ENCODE results near the gene WHRN. TPM values are rescaled to one million over a fixed set of nuclear protein-coding genes. Genes with fewer than 3 reads are reported as not detected.

The WHRN gene
- polyA plus RNA-seq, 1 donor (not counting 4 experiments of a cell fraction or from before 2014, with no cell fraction given) = 1.2 TPM

DNA sequence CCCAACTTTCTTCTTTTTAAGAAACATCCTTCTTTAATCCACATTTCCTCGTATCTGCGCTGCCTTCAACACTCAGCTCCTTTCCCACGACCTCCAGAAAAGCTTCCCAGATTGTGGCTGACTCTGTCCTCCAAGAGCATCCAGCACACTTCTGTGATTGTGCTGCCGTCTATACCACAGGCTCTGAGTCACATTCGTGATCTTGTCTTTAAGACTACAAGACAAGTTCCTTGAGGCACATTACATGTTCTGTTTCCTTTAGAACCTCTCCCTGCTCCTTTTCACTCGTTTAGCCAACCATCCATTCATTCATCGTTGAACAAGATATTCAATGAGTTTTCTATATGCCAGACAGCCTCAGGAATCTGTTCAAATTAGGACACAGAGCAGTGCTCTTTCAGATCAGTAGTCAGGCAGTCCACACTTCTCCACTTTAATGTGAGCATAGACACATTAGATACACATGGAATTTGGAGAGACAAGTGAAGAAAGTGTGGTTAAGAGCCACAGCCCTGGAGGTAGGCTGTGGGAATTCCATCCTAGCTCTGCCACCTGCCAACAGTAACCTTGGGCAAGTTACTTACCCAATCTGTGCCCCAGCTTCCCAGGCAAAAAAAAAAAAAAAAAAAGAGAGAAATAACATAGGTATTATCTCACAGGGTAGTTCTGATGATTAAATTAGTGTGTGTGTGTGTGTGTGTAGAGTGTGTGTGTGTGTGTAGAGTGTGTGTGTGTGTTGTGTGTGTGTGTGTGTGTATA, 18.9 kb downstream of the WHRN start:
- H3K4me1 ChIP-seq (ENCODE audit: control insufficient read depth, extremely low read depth, insufficient read depth, low read length) = peaks cover 23% of the 10 kb centered on the region
- H3K27ac ChIP-seq (ENCODE audit: control insufficient read depth, insufficient read depth, low read length) = no peak overlapping the region
- DNase-seq (ENCODE audit: low read depth, low spot score) (no peak), FAIRE-seq (peak; percentile 75)
- H3K27me3 ChIP-seq (ENCODE audit: control insufficient read depth, extremely low read depth, insufficient read depth, low read length) = peaks cover 11% of the 10 kb centered on the region
- H3K79me2 ChIP-seq (ENCODE audit: control insufficient read depth, insufficient read depth, low read length) = no peaks in the 10 kb centered on the region
- no peaks in the 10 kb centered on the region for H3K36me3 ChIP-seq (ENCODE audit: control insufficient read depth in 2 of 2, extremely low read depth in 1 of 2, insufficient read depth in 2 of 2, low read length in 2 of 2)
- H3K4me3 ChIP-seq (ENCODE audit: control insufficient read depth in 2 of 3, extremely low read depth in 1 of 3, insufficient read depth in 2 of 3, low read depth in 1 of 3, low read length in 3 of 3) = no peak overlapping the region
- no peak for TF ChIP-seq EZH2 (IDR thresholded peaks at IDR 0.05; ENCODE audit: low read length)
- TF ChIP-seq, protein P1, sequence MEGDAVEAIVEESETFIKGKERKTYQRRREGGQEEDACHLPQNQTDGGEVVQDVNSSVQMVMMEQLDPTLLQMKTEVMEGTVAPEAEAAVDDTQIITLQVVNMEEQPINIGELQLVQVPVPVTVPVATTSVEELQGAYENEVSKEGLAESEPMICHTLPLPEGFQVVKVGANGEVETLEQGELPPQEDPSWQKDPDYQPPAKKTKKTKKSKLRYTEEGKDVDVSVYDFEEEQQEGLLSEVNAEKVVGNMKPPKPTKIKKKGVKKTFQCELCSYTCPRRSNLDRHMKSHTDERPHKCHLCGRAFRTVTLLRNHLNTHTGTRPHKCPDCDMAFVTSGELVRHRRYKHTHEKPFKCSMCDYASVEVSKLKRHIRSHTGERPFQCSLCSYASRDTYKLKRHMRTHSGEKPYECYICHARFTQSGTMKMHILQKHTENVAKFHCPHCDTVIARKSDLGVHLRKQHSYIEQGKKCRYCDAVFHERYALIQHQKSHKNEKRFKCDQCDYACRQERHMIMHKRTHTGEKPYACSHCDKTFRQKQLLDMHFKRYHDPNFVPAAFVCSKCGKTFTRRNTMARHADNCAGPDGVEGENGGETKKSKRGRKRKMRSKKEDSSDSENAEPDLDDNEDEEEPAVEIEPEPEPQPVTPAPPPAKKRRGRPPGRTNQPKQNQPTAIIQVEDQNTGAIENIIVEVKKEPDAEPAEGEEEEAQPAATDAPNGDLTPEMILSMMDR (optimal IDR thresholded peaks at IDR 0.05 in 1 of 3, IDR thresholded peaks at IDR 0.05 in 1 of 3, conservative IDR thresholded peaks at IDR 0.05 in 1 of 3; ENCODE audit: extremely low read depth in 1 of 3, insufficient read depth in 2 of 3, low read length in 3 of 3) = no peak
- dilution Hi-C loops (cut with MboI; ENCODE audit: extremely low pct_ligation_motif_present, low sequenced_read_pairs) = no loop called here
- peak overlapping the region; percentile 42 for H3K4me2 ChIP-seq (ENCODE audit: control insufficient read depth, extremely low read depth, insufficient read depth, low read depth, low read length)
- H2AFZ ChIP-seq (ENCODE audit: control insufficient read depth, low read length) = no peak overlapping the region
- no peak overlapping the region for H3K9ac ChIP-seq (ENCODE audit: control insufficient read depth, extremely low read depth, insufficient read depth, low read length)
- no peaks in the 10 kb centered on the region for H3K9me3 ChIP-seq (ENCODE audit: control insufficient read depth, low read depth, low read length)
- no peaks in the 10 kb centered on the region for H3K9me1 ChIP-seq (ENCODE audit: control insufficient read depth, extremely low read depth, insufficient read depth, low read length)
- no peaks in the 10 kb centered on the region for H4K20me1 ChIP-seq (ENCODE audit: control insufficient read depth, extremely low read depth, insufficient read depth, low read length)

- peak; percentile 86 for FAIRE-seq
- H4K20me1 ChIP-seq (ENCODE audit: control insufficient read depth, extremely low read depth, insufficient read depth, low read length) = no peaks in the 10 kb centered on the region
- H3K36me3 ChIP-seq (ENCODE audit: control insufficient read depth in 2 of 2, extremely low read depth in 1 of 2, insufficient read depth in 2 of 2, low read length in 2 of 2) = no peaks in the 10 kb centered on the region
- no peaks in the 10 kb centered on the region for H3K9me3 ChIP-seq (ENCODE audit: control insufficient read depth, low read depth, low read length)
- DNase-seq (ENCODE audit: low read depth, low spot score) = peak; percentile 86
- peaks cover 23% of the 10 kb centered on the region for H3K4me1 ChIP-seq (ENCODE audit: control insufficient read depth, extremely low read depth, insufficient read depth, low read length)
- H3K27ac ChIP-seq (ENCODE audit: control insufficient read depth, insufficient read depth, low read length) = no peak overlapping the region
- TF ChIP-seq, protein P1 (optimal IDR thresholded peaks at IDR 0.05 in 1 of 3, IDR thresholded peaks at IDR 0.05 in 1 of 3, conservative IDR thresholded peaks at IDR 0.05 in 1 of 3; ENCODE audit: extremely low read depth in 1 of 3, insufficient read depth in 2 of 3, low read length in 3 of 3) = no peak
- no peak for TF ChIP-seq EZH2 (IDR thresholded peaks at IDR 0.05; ENCODE audit: low read length)
- dilution Hi-C loops (cut with MboI; ENCODE audit: extremely low pct_ligation_motif_present, low sequenced_read_pairs) = no loop called here
- H3K79me2 ChIP-seq (ENCODE audit: control insufficient read depth, insufficient read depth, low read length) = no peaks in the 10 kb centered on the region
- H3K4me2 ChIP-seq (ENCODE audit: control insufficient read depth, extremely low read depth, insufficient read depth, low read depth, low read length) = peak overlapping the region; percentile 64
- H3K27me3 ChIP-seq (ENCODE audit: control insufficient read depth, extremely low read depth, insufficient read depth, low read length) = peaks cover 11% of the 10 kb centered on the region
- H2AFZ ChIP-seq (ENCODE audit: control insufficient read depth, low read length) = no peak overlapping the region
- H3K9ac ChIP-seq (ENCODE audit: control insufficient read depth, extremely low read depth, insufficient read depth, low read length) = no peak overlapping the region
- no peaks in the 10 kb centered on the region for H3K9me1 ChIP-seq (ENCODE audit: control insufficient read depth, extremely low read depth, insufficient read depth, low read length)
- peak overlapping the region in 1 of 3 experiments; percentile 24 for H3K4me3 ChIP-seq (ENCODE audit: control insufficient read depth in 2 of 3, extremely low read depth in 1 of 3, insufficient read depth in 2 of 3, low read depth in 1 of 3, low read length in 3 of 3)
Observed at GRCh38 chr9:114484854-114485443, 20.3 kb downstream of the WHRN start.

Data from keratinocyte (primary cell).